HCEC 1CT (cell line): ENCODE data around the gene HSD17B10.
"Not testable (repeated sequence)": the region's sequence is repeated elsewhere in the genome, so short reads cannot be mapped to it uniquely, and the experiment has no call there.

Experiments used
- DNase-seq: peaks from one replicate; pipeline ENCODE4 v3.0.0-alpha.2; 2017

Gene HSD17B10

DNA sequence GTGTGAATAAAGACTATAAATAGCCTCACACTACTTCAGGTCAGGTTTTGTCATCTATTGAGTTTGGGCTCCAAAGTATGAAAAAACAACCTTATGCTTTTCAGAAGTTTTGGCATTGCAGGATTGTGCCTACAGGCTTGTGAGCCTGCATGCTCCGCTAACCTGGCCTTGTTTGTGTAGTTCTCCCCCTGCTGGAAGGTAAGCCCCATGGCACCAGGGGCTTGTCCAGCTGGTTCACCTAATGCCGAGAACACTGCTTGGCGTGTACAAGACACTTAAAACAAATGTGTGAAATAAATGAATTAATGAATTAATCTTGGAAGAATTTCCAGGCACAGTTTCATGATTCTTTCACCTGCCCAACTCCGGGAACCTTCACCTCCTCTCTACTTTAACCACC, 1.8 kb upstream of the HSD17B10 start:
- peak; percentile 53 for DNase-seq

DNA sequence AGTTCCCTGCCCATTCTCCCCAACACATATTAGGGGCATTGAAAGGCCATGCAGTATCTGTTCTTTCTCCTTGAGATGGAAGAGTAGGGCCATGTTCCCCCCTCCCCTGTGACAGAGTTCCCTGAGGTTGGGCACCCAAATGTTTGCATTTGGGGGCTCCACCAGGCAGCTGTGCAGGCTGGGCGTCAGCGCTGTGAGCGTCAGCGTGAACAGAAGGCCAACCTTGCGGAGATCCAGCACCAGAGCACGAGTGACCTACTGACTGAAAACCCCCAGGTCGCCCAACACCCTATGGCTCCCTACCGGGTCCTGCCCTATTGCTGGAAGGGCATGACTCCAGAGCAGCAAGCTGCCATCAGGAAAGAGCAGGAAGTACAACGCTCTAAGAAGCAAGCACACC, 3.9 kb downstream of the HSD17B10 start:
- no peak for DNase-seq

DNA sequence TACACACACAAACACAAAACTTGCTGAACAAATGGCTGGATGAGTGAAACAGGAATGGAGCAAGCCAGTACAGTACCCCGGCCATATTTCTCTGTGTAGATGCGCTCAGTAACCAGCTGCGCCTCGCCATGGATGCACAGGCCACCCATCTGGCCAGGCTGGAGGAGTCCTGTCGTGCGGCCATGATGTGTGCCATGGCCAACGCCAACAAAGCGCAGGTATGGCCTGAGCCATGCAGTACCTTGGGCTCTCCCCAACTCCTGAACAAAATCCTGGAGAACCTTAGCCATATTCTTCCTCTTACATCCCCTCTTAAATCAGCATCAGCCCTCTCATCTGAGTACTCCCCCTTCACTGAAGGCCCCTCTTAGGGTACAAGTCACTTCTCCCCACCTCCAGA, 4.4 kb downstream of the HSD17B10 start:
- DNase-seq, result no peak

DNA sequence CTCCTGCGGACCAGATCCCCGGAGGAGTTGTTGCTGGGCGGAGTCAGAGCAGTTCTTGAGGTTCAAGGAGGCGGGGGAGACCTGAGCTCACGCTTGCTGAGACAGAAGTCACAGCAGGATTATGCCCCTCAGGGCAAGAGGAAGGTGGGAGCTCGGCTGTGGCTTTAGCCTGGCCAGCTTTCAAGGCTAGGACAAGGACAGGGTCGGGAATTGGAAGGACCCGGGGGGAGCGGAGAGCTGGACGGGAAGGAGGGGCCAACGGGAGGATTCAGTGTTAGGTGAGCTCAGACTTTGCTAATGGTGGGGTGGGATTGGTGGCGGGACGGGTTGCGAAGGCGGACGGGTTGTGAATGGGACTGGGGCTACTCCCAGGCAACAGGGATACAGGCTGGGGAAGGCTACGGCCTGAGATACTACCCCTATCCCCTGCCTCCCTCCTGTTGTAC, 11.3 kb downstream of the HSD17B10 start, which contains the start of gene RIBC1:
RIBC1 (plus strand) TSS at position 13 of the 446 bp plus-strand sequence. CDS start 3,404 bp downstream, outside the sequence.
- no peak for DNase-seq

DNA sequence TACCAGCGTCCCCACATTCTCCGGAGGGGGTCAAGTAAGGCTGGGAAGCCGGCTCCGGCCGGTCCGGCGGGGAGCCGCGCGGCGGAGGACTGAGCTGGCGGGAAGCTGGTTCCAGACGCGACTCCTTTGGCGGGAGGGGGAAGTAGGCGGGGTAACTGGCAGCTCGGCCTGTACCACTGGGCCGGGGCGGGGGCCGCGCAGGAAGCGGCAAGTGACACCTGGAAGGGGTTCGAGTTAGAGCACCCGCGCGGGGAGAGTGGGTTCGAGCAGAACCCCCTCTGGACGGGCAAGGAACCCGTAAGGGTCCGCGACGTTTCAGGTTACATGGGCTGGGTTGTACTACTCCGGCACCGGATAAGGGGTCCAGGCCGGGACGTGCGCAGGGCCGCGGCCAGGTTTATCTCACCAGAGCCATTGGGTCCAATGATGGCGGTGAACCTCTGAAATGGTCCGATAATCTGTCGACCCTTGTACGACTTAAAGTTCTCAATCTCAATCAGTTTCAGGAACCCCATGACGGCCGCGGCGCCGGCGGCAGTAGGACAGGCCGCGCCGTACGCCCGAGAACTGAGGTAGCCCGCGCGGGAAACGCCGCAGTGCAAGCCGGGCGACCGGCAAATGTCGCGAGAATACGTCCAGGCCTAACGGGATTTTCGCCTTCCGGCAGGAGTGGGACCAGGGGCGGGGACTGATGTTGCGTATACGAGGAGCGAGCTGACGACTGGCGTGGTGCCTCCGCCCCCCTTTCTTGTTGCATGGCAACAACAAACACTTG, 11.9 kb downstream of the HSD17B10 start, which contains the start of gene SMC1A:
SMC1A (minus strand) TSS at position 569 of the 775 bp plus-strand sequence; CDS start at position 515, 54 bp downstream.
- DNase-seq, result peak; percentile 90

DNA sequence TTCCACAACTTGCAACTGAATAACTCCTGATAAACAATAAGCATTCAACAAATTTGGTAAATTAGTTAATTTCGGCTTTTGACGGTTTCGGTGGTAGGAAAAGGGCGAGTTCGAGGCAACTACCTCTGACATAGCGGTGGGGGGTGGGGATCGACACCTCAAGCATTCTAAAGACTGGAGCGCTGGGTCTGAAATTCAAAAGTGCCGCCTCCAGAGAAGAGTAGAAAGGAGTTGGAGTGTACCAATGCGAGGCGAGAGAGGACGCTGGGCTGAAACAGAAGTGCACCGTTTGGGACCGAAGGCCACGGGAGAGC, 12.4 kb downstream of the HSD17B10 start:
- no peak for DNase-seq

DNA sequence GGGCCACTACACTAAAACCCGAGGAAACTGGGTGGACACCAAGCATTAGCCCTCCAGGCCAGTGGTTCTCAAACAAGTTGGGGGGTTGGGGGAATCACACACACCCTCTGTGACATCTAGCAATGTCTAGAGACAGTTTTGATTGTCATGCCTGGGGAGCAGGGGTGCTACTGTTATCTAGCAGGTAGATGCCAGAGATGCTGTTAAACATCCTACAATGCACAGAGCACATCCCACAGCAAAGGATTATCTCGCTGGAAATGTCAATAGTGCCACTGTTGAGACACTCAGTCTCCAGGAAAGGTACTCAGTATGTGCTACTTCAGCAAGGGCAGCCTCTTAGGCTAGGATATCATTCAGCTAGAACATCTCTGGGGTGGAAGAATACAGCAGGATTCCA, 13.0 kb downstream of the HSD17B10 start:
- no peak for DNase-seq

DNA sequence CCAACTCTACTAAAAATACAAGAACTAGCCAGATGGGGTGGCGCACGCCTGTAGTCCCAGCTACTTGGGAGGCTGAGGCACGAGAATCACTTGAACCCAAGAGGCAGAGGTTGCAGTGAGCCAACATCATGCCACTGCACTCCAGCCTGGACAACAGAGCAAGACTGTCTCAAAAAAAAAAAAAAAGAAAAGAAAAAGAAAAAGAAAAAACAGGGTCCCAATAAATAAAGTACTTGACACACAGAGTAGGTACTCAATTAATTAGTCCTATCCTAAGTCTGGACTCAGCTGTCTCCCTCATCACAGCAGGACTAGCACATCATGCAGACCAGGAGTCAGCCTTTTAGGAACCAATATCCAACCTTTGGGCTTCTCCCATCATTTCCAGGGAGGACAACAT, 13.8 kb downstream of the HSD17B10 start:
- not testable (repeated sequence) for DNase-seq

- DNase-seq, result no peak
Measured at GRCh38 chrX:53412446-53412845, 21.7 kb downstream of the HSD17B10 start.

DNA sequence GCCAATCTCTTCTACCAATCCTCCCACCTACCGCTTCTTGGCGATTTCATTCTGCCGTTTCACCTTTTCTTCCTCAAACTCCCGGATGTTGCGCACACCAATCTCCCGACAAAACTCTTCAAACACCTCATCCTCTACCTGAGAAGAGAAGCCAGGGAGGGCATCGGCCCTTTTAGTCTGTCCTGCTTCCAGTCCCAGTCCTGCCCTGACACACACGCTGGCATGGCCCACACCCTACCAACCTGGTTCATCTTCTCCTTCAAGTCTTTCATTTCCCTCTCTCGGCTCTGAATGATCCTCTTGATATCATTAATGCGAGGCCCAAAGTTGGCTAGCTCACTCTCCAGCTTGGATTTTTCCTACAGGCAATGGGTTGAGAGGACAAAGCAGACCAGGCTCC, 30.6 kb downstream of the HSD17B10 start:
- DNase-seq, result no peak

DNA sequence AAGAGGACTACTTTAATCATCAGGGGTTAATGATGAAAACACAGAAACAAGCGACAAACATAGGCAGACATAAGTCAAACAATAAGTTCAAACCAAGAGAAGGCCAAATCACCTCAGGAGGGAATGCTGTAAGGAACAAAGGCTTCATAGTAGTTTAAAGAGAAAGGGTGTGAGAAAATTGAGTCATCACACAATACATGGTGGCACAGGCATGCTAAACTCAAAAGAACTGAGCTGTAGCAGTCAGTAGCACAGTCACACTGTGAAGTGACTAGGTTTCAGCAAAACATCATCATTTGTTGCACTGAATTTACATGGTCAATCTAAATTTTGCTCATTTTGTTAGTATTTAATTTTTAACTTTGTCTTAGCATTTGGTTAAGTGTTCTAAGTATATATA, 36.0 kb downstream of the HSD17B10 start:
- no peak for DNase-seq

GRCh38 chrX:53395605-53396298, 38.4 kb downstream of the HSD17B10 start:
- no peak for DNase-seq

GRCh38 chrX:53383376-53384076, 50.6 kb downstream of the HSD17B10 start:
- no peak for DNase-seq
